HG02763 (cell line): Measurements from ENCODE around the gene MAB21L1.

ENCODE experiments used
- ATAC-seq: cut with Tn5 transposase; IDR thresholded peaks from one replicate; pipeline ENCODE4 v1.9.1; 2021; ENCODE audit warnings: mild to moderate bottlenecking, moderate library complexity; ENCODE audit not compliant: unreplicated experiment

The MAB21L1 gene

GRCh38 chr13:35448465-35448864, 28.0 kb downstream of the MAB21L1 start:
- ATAC-seq, result no peak
